ENCODE measurements around the gene COMMD3.
"Not testable (repeated sequence)": the region's sequence is repeated elsewhere in the genome, so short reads cannot be mapped to it uniquely, and the experiment has no call there.

Gene COMMD3

DNA sequence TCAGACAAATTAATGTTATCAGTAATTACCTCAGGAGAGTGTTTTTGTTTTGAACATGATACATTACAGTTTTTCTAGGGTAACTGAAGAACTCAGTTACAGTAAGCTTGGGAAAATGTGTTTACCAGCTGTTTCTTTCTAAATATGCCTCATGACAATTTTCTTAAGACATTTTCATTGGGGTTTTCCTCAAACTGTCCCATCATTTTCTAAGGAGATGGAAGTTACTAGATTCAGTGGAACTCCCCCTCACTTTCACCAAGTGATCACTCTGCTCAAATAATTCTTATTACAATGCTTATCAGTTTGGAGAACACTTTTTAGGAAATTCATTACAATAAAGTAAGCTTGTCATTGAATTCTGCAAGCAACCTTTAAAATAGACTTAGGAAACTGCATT, 22.7 kb downstream of the COMMD3 start:
- DNase-seq (ENCODE audit: low spot score), result no peak

DNA sequence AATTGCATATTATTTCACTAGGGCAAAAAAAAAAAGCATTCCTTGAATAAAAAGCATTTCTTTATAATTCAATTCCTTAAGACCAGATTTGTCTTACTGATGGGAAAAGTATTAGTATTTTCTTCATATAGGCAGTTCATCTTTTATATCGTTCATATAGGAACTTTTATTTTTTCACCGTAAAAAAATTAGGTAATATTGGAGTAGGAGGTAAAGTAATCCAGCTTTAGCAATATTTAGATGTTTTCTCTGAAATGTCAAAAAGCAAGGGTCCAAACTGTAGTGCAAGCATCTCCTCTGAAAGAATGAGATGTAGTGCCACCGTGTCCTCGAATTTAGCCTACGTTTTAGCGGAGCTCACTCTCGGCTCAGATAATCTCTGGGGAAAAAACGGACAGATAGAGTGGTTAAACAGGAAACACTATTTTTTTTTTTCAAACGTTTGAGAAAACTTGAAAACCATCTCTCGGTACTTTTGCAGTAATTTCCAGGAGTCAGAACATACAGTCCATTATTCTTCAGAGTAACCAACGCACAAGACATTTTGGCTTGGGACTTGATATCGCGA, 23.7 kb downstream of the COMMD3 start:
- peak; percentile 8 for DNase-seq (ENCODE audit: low spot score)

DNA sequence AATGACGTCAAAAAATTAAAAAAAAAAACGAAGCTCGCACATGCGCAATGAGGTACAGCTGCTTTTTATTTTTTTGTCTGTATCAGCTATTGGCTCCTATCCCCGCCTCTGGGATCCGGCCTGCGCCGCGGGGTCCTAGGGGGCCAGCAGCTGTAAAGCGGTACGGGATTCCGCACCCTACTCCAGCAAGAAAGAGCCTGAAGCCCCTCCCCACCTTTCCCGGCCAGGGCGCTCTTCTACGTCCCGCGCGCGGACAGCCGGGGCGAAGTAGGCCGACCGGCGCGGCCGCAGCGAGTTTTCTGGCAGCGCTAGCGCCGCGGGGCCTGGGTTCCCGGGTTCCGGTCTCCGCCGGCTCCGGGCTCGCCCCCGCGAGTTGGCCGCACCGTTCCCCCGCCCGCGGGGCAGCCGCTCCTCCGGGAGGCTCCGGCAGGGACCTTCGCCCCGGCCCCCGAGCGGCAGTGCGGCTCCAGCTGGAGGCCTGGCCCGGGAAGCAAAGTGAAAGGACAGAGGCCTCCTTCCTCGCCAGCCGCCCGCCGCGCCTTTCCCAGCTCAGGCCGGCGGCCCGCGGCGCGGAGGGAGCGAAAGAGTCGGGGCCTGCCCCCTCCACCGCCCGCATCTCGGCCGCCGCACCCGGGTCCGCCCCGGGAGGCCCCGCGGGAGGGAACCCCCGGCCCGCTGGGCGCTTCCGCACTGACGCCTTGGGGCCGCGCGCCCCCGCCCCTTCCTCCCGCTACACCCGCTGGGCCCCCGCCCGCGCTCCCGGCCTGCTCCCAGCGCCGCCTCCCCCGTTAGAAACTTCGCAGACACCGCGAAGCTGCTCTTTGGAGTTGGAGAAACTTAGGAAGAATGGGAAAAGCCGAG, 24.4 kb downstream of the COMMD3 start:
- peak; percentile 65 for DNase-seq (ENCODE audit: low spot score)

DNA sequence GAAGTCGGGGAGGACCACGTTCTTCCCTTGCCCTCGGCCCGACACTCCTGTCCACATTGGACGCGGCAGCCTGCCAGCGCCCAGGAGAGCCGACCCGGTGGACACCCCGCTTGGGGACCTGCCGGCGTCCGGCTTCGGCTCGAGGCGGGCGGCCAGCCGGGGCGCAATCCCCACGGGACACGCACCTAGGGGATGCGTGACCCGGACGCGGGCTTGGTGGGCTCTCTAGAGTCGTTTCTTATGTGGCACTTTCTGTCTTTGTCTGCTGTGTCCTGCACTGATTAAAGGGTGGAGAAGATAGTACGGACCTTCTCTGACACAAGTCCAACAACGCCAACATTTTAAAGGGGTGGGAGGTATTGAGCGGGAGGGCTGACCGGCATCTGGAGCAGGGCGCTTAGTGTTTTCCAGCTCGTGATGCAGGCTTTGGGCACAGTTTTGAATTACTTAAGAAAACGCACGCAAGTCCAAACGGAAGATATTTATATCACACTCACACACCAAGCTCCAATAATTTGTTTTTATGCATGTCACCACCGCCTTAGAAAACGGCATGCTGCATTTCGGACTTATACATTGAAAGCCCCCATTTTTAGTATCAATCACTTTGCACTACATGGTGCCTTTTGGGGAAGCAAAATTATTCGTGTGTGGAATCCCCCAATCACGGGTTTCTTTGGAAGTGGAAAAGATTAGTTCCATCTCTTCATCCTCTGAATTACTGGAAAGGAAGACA, 25.2 kb downstream of the COMMD3 start:
- peak; percentile 31 for DNase-seq (ENCODE audit: low spot score)

DNA sequence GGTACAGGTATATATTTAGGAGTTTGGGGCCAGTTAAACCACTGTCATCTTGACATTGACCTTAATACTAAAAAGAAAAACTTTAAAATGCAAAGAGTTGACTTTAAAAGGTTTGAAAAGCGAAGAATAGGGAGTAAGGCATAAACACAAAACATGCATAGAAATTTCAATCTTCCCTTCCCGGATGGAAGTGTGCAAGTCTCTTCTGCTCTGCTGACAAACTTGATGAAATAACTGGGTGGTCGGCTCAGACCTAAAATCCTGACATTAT, 25.7 kb downstream of the COMMD3 start:
- DNase-seq (ENCODE audit: low spot score), result no peak

DNA sequence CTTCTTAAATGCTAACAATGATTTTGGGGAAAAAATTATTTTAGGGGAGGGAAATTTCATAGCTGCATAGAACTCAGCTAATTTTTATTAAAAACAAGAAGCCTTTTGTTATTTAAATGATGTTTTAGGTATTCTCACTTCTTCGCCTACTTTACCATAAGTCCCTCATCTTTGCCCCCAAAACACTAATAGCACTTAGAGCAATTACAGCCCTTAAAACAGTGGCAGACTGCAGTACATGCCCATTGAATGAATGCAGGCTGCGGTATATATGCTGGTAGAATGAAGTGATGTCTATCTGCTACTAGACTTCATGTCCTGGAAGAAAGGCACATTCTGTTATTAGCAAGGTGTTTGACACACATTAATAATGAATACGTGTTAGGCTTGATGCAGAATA, 26.2 kb downstream of the COMMD3 start:
- no peak for DNase-seq (ENCODE audit: low spot score)

DNA sequence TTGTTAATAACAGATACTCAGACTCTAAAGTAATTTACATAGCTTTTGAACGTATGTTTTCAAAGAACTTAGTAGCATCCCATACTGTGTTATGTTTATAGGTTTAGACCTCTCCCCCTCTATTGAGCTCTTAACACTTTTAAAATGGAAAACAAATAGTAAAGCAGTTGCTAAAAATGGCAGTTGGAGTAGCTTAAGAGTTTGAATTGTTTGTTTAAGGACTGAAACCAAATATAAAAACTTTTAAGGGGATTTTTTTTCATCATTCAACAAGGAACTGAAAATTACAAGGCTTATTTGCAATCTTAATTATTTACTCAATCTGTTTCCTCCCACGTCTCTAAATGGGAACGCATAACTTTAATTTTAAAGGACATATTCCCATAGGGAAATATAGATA, 27.5 kb downstream of the COMMD3 start:
- no peak for DNase-seq (ENCODE audit: low spot score)

DNA sequence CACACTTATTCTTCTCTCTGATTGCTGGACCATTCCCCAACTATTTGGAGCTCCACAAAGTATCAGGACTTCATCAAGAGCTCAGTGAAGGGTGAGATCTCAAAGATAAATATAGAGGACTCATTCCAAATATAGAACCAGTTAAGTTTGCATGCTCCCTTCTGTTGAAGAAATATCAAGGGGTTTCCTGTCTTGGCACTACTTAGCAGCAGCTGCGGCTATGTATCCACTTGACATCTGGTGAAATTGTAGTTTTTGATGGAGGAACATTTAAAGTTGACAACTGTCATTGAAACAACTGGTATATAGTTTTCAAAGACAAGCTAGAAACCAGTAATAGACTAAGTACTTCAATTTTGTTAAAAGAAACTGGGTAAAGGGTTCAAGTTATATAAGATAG, 28.1 kb downstream of the COMMD3 start:
- DNase-seq (ENCODE audit: low spot score), result no peak

DNA sequence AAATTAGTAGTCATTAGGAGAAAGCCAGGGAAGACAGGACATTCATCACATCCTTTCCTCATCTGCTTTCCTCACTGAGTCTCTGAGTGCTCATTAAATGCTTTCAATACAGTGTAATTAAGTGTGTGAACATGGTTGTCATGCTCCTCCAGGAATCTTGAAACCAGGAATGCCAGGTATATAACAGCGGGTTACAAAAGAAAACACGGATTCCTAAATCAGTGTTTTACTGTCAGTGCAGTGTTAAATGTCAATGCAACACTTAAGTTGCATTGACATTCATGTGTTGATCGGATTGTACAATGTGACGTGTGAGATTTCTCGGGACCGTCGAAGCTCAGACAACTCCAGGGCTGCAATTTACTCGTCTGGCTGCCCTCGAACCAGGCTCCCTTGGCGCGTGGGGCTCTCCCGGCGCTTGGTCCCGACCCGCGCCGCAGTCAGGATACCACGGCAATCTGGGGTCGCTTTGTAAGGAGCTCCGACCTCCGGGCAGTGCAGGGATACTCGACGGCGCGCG, 28.7 kb downstream of the COMMD3 start:
- DNase-seq (ENCODE audit: low spot score), result no peak

DNA sequence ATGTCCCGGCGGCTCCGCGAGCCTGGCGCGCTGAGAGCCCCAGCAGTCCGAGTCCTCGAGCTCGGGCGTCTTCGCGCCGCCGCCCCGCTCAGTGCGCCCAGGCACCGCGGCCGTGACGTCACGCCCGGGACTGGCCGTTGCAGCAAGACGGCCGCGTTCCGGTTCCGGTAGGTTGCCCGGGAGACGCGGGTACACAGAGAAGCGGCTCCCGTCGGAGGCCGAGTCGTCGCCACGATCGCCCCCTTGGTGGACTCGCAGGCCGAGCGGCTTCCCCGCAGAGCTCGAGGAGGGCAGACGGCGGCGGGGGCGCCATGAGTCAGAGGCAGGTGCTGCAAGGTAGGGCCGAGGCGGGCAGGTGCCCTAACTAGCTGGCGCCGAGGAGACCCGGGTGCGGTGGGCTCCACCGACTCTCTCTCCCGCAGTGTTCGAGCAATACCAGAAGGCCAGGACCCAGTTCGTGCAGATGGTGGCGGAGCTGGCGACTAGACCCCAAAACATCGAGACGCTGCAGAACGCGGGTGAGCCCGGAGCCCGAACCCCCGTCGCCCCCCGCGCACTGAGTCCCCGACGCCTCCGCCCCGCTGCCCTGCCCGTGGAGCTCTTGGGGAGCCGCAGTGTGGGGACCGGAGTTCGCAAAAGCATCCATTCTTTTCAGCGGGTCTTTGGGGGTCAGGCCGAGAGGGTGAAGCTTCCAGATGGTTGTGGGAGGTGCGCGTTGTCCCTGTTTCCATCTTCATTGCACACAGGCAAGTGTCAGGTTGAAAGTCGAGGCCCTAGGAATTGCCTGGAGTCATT, 29.3 kb downstream of the COMMD3 start, which contains the start of gene SPAG6:
SPAG6 (plus strand) TSS at position 196 of the 795 bp plus-strand sequence; CDS start at position 312, 116 bp downstream.
- no peak for DNase-seq (ENCODE audit: low spot score)

DNA sequence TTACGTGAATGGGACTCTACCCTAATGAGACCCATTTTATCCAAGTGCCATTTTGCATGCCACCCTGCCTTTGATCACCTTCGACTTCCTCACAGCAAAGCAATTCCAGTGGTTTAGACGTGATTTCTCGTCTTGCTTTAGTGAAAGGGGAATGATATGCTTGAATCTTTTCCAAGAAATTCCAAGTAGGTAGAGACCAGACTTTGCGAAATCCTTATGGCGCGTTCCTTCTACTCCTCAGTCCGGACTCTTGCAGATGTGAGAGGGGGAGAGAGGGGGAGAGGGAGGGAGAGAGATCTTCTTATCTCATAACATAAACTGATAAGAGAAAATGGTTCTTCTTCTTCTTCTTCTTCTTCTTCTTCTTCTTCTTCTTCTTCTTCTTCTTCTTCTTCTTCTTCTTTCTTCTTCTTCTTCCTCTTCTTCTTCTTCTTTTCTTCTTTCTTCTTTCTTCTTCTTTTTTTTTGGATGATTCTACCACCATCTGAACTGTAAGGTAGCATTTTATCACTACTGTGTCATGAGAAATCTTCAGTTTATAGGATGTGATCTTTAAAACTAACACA, 30.0 kb downstream of the COMMD3 start:
- DNase-seq (ENCODE audit: low spot score), result no peak

DNA sequence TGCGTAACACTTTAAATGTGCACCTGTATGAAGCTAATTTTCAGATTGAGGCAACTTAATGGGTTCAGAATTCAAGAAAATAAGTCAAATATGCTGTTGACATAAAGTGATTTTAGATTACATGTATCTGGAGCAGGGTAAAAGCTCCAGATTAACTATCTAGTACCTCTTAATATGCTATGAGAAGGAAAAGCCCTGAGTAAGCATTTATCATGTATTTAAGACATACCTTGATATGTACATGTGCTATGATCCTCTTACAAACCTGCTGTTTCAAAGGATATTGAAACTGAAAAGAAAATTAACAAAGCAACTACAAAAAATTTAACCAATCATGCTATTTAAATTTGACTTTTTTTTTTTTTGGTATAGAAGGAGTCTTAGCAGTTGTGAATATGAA, 33.6 kb downstream of the COMMD3 start:
- no peak for DNase-seq (ENCODE audit: low spot score)

DNA sequence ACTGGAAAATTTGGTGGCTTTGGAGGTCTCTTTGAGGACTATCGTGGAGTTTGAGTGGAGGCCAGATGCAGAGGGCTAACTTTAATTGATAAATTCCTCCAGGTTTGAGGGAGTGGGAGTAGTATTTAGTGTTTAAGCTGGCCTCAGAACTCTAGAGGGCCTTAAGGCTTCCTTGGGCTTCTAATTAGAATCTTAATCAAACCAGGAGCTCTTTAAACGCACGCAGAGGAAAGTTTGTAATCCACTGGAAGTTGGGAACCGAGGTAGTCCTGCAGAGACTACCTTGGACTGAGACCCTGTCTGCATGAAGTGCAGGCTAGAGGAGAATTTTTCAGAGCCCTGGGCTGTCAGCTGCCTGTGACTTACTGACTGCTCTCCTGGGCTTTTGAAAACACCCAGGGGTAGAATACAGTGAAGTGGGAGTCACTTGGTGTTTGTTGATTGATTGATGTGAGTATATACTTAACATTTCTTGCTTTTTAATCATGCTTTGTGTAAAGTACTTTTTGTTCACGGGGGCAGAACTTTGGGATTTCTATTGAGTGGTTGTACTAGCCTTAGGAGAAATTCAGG, 35.0 kb downstream of the COMMD3 start:
- DNase-seq (ENCODE audit: low spot score), result no peak

DNA sequence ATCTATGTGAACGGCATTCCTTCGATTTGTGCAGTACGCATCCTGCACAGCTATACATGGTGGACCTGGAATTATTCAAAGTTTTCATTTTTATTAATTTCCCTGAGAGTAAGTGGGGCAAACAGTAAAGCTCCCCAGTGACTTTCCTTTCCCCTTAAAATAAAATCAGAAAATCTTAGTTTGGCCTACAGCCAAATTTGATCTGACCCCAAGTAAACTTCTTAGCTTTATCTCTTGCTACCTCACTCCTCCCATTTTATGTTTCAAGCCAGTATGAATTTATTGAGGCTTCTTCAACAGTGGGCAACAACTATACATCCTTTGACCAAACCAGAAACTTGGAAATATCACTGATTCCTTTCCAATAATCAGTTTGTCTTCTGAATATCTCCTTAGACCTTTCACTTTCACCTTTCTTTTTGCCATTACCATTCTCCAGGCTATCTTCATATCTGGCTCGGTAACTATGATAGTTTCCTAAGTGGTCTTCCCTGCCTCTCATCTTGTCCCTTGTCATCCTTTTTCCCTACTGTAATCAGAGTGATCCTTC, 40.2 kb downstream of the COMMD3 start:
- DNase-seq (ENCODE audit: low spot score), result no peak

DNA sequence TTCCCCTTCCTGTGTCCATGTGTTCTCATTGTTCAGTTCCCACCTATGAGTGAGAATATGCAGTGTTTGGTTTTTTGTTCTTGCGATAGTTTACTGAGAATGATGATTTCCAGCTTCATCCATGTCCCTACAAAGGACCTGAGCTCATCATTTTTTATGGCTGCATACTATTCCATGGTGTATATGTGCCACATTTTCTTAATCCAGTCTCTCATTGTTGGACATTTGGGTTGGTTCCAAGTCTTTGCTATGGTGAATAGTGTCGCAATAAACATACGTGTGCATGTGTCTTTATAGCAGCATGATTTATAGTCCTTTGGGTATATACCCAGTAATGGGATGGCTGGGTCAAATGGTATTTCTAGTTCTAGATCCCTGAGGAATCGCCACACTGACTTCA, 41.6 kb downstream of the COMMD3 start:
- DNase-seq (ENCODE audit: low spot score), result not testable (repeated sequence)

DNA sequence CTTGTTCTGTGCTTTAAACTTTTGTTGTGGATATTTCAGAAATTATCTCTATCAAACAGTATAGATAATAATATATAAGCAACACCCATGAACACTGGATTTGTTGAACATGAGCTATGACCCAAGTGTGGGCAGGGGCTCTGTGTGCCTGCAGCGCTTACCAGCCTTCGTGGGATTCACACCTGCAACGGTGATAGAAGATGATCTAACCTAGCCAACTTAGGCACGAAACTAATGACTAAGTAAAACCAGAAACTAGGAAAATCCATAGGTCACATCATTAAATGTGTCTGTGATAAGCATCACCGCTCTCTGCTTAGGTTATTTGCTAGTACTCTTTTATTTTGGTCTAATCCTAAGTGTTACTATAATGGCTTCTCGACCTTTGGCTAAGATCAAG, 47.1 kb downstream of the COMMD3 start:
- no peak for DNase-seq (ENCODE audit: low spot score)

DNA sequence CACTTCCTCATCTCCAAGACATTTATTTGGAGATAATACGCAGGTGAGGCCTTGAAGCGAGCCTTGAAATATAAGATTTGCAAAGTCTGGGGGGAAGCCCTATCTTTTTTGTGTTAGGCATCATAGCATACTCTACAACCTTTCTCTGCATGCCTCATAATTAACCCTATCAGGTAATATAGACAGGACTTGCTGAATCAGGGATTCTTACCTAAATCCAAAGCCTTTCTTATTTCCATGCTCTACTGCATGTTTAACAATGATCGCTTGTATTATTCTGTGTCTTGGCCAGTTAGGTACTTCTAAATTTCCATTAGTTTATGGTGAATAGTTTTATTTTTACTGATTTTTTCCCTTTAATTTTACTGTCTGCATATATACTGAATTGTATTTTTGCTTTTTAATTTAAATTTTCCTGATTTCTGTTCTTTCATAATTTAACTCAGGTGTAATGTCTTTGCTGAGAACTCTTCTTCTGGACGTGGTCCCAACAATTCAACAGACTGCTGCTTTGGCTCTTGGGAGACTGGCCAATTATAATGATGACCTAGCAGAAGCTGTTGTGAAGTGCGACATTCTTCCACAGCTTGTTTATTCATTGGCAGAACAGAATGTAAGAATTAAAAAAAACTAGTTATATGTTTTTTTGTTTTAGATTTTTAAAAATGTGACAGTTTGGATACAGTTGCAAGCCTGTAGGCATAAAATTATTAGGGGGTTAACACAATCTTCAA, 48.4 kb downstream of the COMMD3 start:
- DNase-seq (ENCODE audit: low spot score), result no peak

DNA sequence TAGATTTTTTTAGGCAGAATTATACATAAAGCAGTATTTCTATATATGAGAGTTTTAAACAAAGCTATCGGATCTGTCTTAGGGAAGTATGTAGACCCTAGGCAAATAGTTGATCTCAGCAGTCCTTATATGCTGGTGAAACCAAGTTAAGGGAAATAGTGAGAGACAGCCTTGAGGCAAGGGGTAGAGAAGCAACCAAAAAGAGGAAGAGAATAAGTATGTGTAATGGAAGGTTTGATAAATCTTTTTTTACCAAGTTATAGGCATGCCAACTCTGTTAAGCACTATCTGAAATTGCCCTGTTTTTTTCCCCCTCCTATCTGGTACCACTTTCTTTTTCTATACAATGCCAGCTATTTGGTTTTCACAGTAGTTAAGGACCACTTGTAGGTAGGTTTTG, 49.0 kb downstream of the COMMD3 start:
- no peak for DNase-seq (ENCODE audit: low spot score)

DNA sequence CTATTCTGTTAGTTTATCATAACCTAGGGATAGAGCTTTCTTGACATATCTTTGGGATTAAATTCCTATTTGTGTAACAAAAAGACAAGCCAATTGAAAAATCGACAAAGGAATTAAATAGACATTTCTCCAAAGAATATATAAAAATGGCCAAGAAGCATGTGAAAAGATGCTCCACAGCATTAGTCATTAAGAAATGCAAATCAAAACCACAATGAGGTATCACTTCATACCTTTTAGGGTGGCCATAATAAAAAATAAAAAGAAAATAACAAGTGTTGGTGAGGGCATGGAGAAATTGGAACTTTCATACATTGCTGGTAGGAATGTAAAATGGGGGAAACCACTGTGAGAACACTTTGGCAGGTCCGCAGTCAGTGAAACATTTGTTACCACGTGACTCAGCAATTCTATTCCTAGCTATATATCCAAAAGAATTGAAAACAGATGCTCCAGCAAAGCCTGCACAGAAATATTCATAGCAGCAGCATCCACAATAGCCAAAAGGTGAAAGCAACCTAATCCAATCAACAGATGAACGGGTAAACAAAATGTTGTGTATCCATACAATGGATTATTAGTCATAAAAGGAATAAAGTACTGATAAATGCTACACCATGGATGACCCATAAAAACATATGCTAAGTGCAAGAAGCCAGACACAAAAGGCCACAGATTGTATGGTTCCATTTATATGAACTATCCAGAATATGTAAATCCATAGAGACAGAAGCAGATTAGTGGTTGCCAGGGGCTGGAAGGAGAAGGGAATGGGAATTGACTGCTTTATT, 49.7 kb downstream of the COMMD3 start:
- no peak for DNase-seq (ENCODE audit: low spot score)

DNA sequence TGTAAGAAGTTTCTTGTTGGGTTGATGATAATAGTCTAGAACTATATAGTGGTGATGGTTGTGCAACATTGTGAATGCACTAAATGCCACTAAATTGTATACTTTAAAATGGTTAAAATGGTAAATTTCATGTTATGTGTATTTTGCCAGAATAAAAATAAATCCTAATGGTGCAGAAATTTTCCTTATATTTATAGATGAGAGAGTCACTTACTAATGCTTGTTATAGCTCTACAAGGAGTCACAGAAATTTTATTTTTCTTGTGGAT, 50.2 kb downstream of the COMMD3 start:
- DNase-seq (ENCODE audit: low spot score), result no peak
